Measurements from ENCODE around the gene UBE2I.

DNA sequence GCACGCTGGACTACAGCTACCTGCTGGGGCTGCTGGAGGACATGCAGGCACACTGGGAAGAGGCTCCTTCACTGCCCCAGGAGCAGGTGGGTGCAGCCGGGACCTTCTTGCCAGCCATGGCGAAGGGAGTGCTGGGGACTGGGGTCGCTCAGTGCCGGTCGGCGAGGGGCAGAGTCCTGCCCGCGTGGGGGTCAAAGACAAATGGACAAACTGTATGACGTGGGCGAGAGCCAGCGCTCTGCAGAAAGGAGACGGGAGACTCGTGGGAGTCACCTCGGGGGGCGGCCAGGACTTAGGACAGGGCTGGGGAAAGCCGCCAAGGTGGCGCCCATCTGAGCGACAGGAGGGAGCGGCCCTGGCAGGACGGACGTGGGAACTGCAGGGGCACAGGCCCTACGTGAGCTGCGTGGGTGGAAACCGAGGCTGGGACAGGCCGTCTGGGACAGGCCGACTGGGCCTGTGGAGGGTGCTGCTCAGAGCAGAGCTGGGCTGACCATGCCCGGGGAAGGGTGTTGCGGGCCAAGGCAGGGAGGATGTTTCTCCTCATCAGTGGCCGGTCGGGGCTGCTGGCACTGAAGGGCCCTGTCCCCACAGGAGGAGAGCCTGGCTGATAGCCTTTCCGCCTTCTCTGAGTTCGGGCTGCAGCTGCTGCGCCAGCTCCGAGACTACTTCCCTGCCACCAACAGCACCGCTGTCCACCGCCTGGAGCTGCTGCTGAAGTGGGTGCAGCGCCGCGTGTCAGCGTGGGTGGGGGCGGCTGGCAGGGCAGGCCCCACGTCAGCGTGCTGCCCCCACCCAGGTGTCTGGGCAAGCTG, 34.2 kb downstream of the UBE2I start:
- TF ChIP-seq, protein P1, sequence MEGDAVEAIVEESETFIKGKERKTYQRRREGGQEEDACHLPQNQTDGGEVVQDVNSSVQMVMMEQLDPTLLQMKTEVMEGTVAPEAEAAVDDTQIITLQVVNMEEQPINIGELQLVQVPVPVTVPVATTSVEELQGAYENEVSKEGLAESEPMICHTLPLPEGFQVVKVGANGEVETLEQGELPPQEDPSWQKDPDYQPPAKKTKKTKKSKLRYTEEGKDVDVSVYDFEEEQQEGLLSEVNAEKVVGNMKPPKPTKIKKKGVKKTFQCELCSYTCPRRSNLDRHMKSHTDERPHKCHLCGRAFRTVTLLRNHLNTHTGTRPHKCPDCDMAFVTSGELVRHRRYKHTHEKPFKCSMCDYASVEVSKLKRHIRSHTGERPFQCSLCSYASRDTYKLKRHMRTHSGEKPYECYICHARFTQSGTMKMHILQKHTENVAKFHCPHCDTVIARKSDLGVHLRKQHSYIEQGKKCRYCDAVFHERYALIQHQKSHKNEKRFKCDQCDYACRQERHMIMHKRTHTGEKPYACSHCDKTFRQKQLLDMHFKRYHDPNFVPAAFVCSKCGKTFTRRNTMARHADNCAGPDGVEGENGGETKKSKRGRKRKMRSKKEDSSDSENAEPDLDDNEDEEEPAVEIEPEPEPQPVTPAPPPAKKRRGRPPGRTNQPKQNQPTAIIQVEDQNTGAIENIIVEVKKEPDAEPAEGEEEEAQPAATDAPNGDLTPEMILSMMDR (IDR thresholded peaks at IDR 0.05; ENCODE audit: insufficient read depth, low read depth, low read length) = no peak
- TF ChIP-seq EZH2 (IDR thresholded peaks at IDR 0.05; ENCODE audit: insufficient read depth, low read length) = no peak
